H1 (cell line): ENCODE results near the gene PLVAP. TPM values are rescaled to one million over a fixed set of nuclear protein-coding genes. Genes with fewer than 3 reads are reported as not detected.
A peak's percentile ranks its signal among the peaks of the same experiment; 100 is the strongest.

ENCODE experiments used
- CTCF ChIA-PET: fragments of 300-600 bp; sonication (Branson Sonifier 250); formaldehyde crosslinking; loops from one replicate; lab custom pipeline; 2021; ENCODE audit not compliant: partially characterized antibody; lab: Charles Lee
- POLR2A ChIA-PET: fragments of 300-600 bp; sonication (Branson Sonifier 250); formaldehyde crosslinking; loops from one replicate; lab custom pipeline; 2021; ENCODE audit warnings: inconsistent platforms; ENCODE audit not compliant: partially characterized antibody; lab: Charles Lee
- DNase-seq, 2 experiments: peaks; one replicate each; pipeline versions ENCODE4 v3.0.0 to v3.0.0-alpha.2; 2010 to 2022; ENCODE audit warnings: low spot score in 2 of 2, low read depth in 1 of 2, mixed read lengths in 1 of 2
- FAIRE-seq: peaks from 2 replicates; lab custom pipeline; 2011; peaks lifted over from hg19 to GRCh38; lab: Jason Lieb, UNC
- H2AFZ ChIP-seq: 2 replicates; pipeline ENCODE4 v1.8.1; 2012; ENCODE audit warnings: low read length, inconsistent platforms
- H2AK5ac ChIP-seq: 2 replicates; pipeline ENCODE4 v1.6.1; 2013; ENCODE audit warnings: low read depth, low read length
- H2BK120ac ChIP-seq: replicated peaks from 2 replicates; pipeline ENCODE3; 2013; ENCODE audit warnings: low read depth, low read length, inconsistent platforms
- H2BK12ac ChIP-seq: 2 replicates; pipeline ENCODE4 v1.6.1; 2013; ENCODE audit warnings: low read depth, low read length
- H2BK15ac ChIP-seq: 2 replicates; pipeline ENCODE4 v1.6.1; 2013; ENCODE audit warnings: low read length
- H2BK20ac ChIP-seq: 2 replicates; pipeline ENCODE4 v1.6.1; 2013; ENCODE audit warnings: low read length
- H2BK5ac ChIP-seq: 2 replicates; pipeline ENCODE4 v1.6.1; 2013; ENCODE audit warnings: low read depth, low read length
- H3K14ac ChIP-seq: 2 replicates; pipeline ENCODE4 v1.6.1; 2013; ENCODE audit warnings: inconsistent platforms; ENCODE audit not compliant: insufficient read length
- H3K18ac ChIP-seq: 2 replicates; pipeline ENCODE4 v1.6.1; 2013; ENCODE audit warnings: low read length; ENCODE audit errors: extremely low read depth
- H3K23ac ChIP-seq: 2 replicates; pipeline ENCODE4 v1.6.1; 2013; ENCODE audit warnings: inconsistent platforms; ENCODE audit not compliant: insufficient read length
- H3K23me2 ChIP-seq: 2 replicates; pipeline ENCODE4 v1.6.1; 2013; ENCODE audit warnings: low read depth, low read length
- H3K27ac ChIP-seq: 2 replicates; pipeline ENCODE4 v1.6.1; 2011; ENCODE audit warnings: low read depth, low read length, inconsistent platforms
- H3K27me3 ChIP-seq, 4 experiments: replicated peaks in 1 of 4; 1 replicate in 1 of 4; 2 replicates in 3 of 4; pipeline versions ENCODE4 v1.6.1 to v1.8.1; 2011 to 2013; ENCODE audit warnings: low read length in 3 of 4, mild to moderate bottlenecking in 3 of 4, inconsistent platforms in 2 of 4, mixed read lengths in 2 of 4, moderate library complexity in 1 of 4; ENCODE audit not compliant: control insufficient read depth in 3 of 4, insufficient read depth in 3 of 4; ENCODE audit errors: extremely low read depth in 1 of 4
- H3K36me3 ChIP-seq, 4 experiments: 2 replicates each; pipeline versions ENCODE4 v1.6.1 to v1.8.1; 2011 to 2013; ENCODE audit warnings: mild to moderate bottlenecking in 4 of 4, low read length in 3 of 4, moderate library complexity in 2 of 4, control low read depth in 1 of 4, inconsistent platforms in 1 of 4; ENCODE audit not compliant: insufficient read depth in 4 of 4, control insufficient read depth in 2 of 4
- H3K4ac ChIP-seq: replicated peaks from 2 replicates; pipeline ENCODE3; 2013; ENCODE audit warnings: low read length, low read depth, mixed read lengths, inconsistent platforms; ENCODE audit not compliant: insufficient read length
- H3K4me1 ChIP-seq, 4 experiments: replicated peaks in 1 of 4; 1 replicate in 1 of 4; 2 replicates in 3 of 4; pipeline versions ENCODE4 v1.6.1 to v1.8.1; 2011 to 2013; ENCODE audit warnings: low read length in 3 of 4, inconsistent platforms in 2 of 4, mixed read lengths in 1 of 4; ENCODE audit not compliant: insufficient read depth in 4 of 4, control insufficient read depth in 3 of 4
- H3K4me2 ChIP-seq, 2 experiments: 2 replicates each; pipeline versions ENCODE4 v1.6.1 to v1.8.1; 2011 to 2013; ENCODE audit warnings: low read depth in 2 of 2, low read length in 2 of 2, control low read depth in 1 of 2, inconsistent platforms in 1 of 2, mild to moderate bottlenecking in 1 of 2; ENCODE audit not compliant: insufficient read depth in 1 of 2
- H3K4me3 ChIP-seq, 4 experiments: fragments of 200-600, 300-600 bp in 1 of 4; sonication (generic), shearing (Covaris generic), sonication (Bioruptor Twin) in 1 of 4; 2 replicates each; pipeline versions ENCODE4 v1.5.1 to v1.8.1; 2011 to 2016; ENCODE audit warnings: low read length in 4 of 4, low read depth in 3 of 4, control low read depth in 2 of 4, inconsistent platforms in 2 of 4, mild to moderate bottlenecking in 2 of 4, mixed read lengths in 1 of 4, moderate library complexity in 1 of 4; ENCODE audit not compliant: insufficient read depth in 2 of 4; ENCODE audit errors: extremely low read depth in 1 of 4
- H3K56ac ChIP-seq: replicated peaks from 2 replicates; pipeline ENCODE3; 2013; ENCODE audit warnings: low read depth, mild to moderate bottlenecking, mixed read lengths, low read length, inconsistent platforms; ENCODE audit not compliant: insufficient read length
- H3K79me1 ChIP-seq: 2 replicates; pipeline ENCODE4 v1.6.1; 2013; ENCODE audit warnings: low read depth, low read length, control low read depth
- H3K79me2 ChIP-seq, 2 experiments: 2 replicates each; pipeline versions ENCODE4 v1.6.1 to v1.8.1; 2012 to 2013; ENCODE audit warnings: low read length in 2 of 2, mild to moderate bottlenecking in 2 of 2, inconsistent platforms in 1 of 2; ENCODE audit not compliant: insufficient read depth in 2 of 2, control insufficient read depth in 1 of 2
- H3K9ac ChIP-seq, 4 experiments: replicated peaks in 1 of 4; 1 replicate in 1 of 4; 2 replicates in 3 of 4; pipeline versions ENCODE4 v1.6.1 to v1.8.1; 2011 to 2013; ENCODE audit warnings: low read depth in 3 of 4, low read length in 3 of 4, control low read depth in 2 of 4, mild to moderate bottlenecking in 2 of 4, moderate library complexity in 2 of 4, inconsistent platforms in 1 of 4; ENCODE audit errors: extremely low read depth in 1 of 4
- H3K9me3 ChIP-seq, 2 experiments: 2 replicates each; pipeline versions ENCODE4 v1.6.1 to v1.8.1; 2012 to 2013; ENCODE audit warnings: mild to moderate bottlenecking in 2 of 2, moderate library complexity in 2 of 2, control low read depth in 1 of 2, inconsistent platforms in 1 of 2, low read depth in 1 of 2, low read length in 1 of 2, mixed read lengths in 1 of 2; ENCODE audit not compliant: insufficient read depth in 2 of 2
- H4K20me1 ChIP-seq, 2 experiments: replicated peaks in 1 of 2; 2 replicates each; pipeline versions ENCODE3 to v1.8.1; 2011 to 2013; ENCODE audit warnings: inconsistent platforms in 2 of 2, low read length in 2 of 2, mild to moderate bottlenecking in 1 of 2; ENCODE audit not compliant: insufficient read depth in 2 of 2, control insufficient read depth in 1 of 2
- H4K5ac ChIP-seq: 2 replicates; pipeline ENCODE4 v1.6.1; 2013; ENCODE audit warnings: low read length, low read depth, mixed read lengths, inconsistent platforms; ENCODE audit not compliant: insufficient read length
- H4K8ac ChIP-seq: 2 replicates; pipeline ENCODE4 v1.8.0; 2013; ENCODE audit warnings: mild to moderate bottlenecking, moderate library complexity, low read length, inconsistent platforms; ENCODE audit not compliant: insufficient read depth; ENCODE audit errors: extremely low read depth
- H4K91ac ChIP-seq: replicated peaks from 2 replicates; pipeline ENCODE3; 2013; ENCODE audit warnings: low read length, mixed read lengths, inconsistent platforms; ENCODE audit not compliant: insufficient read length
- CEBPB ChIP-seq: IDR thresholded peaks from 2 replicates; pipeline ENCODE4 v1.6.1; 2012; ENCODE audit warnings: low read depth, low read length
- KDM4A ChIP-seq: IDR thresholded peaks from one replicate; pipeline ENCODE4 v1.7.1; 2012; ENCODE audit warnings: low read depth, mild to moderate bottlenecking, moderate library complexity, low read length, inconsistent platforms; ENCODE audit not compliant: severe bottlenecking
- POLR2AphosphoS5 ChIP-seq: IDR thresholded peaks from 2 replicates; pipeline ENCODE4 v1.6.1; 2011; ENCODE audit warnings: low read depth, low read length
- SP2 ChIP-seq: IDR thresholded peaks from 2 replicates; pipeline ENCODE4 v1.6.1; 2012; ENCODE audit warnings: mild to moderate bottlenecking, low read length, inconsistent platforms
- ZNF274 ChIP-seq: IDR thresholded peaks from 2 replicates; pipeline ENCODE4 v1.7.0; 2012; ENCODE audit warnings: low read length, borderline replicate concordance; ENCODE audit errors: extremely low read depth
- WGBS, 2 experiments: shearing (Covaris generic) in 1 of 2; methylation state at CpG; one replicate each; pipeline versions ENCODE4 v1.1.6 to v1.1.7; 2013 to 2015; ENCODE audit warnings: low lambda C conversion rate in 2 of 2, mixed read lengths in 2 of 2, inconsistent platforms in 1 of 2, low coverage in 1 of 2, missing lambda C conversion rate in 1 of 2; ENCODE audit not compliant: insufficient replicate concordance in 2 of 2, insufficient coverage in 1 of 2, insufficient read length in 1 of 2; ENCODE audit errors: extremely low coverage in 1 of 2, missing lambda C conversion rate in 1 of 2; 5-methylcytosine and 5-hydroxymethylcytosine counted together
- polyA plus RNA-seq, 7 experiments: library from polyadenylated mRNA; depleted of rRNA in 3 of 7; stranded (reverse) in 5 of 7; unstranded in 2 of 7; fragments of >200 nt in 5 of 7; fragments of 200-250 nt in 2 of 7; gene quantifications; 1 replicate in 5 of 7; 2 replicates in 1 of 7; 4 replicates in 1 of 7; pipeline versions ENCODE4 v1.2.1 to v1.2.3, GENCODE V29; 2011 to 2013; ENCODE audit warnings: missing spikeins in 2 of 7, mixed read lengths in 2 of 7
- total RNA-seq: library from RNA; stranded (reverse); fragmentation: NEBNext Ultra II Directional; extraction: Animal tissue kit (Norgen Biotek cat#: 25700); gene quantifications from 2 replicates; pipeline ENCODE4 v1.2.1, GENCODE V29; 2021
- TF ChIP-seq, protein P1 (sequence below): IDR thresholded peaks from 2 replicates; pipeline ENCODE4 v1.6.1; 2012; ENCODE audit warnings: inconsistent platforms
- TF ChIP-seq, protein P2 (sequence below): IDR thresholded peaks from 2 replicates; pipeline ENCODE4 v1.6.1; 2012; ENCODE audit warnings: low read length, inconsistent platforms
- TF ChIP-seq, protein P3 (sequence below): IDR thresholded peaks from 2 replicates; pipeline ENCODE4 v1.6.1; 2011; ENCODE audit warnings: low read length, improper control_type of control experiment

Gene PLVAP
- total and polyA plus RNA-seq, 2 of the 8 experiments (the other 6 are each of a cell fraction or from before 2014, with no cell fraction given): 0.32 TPM; not detected in 1

DNA sequence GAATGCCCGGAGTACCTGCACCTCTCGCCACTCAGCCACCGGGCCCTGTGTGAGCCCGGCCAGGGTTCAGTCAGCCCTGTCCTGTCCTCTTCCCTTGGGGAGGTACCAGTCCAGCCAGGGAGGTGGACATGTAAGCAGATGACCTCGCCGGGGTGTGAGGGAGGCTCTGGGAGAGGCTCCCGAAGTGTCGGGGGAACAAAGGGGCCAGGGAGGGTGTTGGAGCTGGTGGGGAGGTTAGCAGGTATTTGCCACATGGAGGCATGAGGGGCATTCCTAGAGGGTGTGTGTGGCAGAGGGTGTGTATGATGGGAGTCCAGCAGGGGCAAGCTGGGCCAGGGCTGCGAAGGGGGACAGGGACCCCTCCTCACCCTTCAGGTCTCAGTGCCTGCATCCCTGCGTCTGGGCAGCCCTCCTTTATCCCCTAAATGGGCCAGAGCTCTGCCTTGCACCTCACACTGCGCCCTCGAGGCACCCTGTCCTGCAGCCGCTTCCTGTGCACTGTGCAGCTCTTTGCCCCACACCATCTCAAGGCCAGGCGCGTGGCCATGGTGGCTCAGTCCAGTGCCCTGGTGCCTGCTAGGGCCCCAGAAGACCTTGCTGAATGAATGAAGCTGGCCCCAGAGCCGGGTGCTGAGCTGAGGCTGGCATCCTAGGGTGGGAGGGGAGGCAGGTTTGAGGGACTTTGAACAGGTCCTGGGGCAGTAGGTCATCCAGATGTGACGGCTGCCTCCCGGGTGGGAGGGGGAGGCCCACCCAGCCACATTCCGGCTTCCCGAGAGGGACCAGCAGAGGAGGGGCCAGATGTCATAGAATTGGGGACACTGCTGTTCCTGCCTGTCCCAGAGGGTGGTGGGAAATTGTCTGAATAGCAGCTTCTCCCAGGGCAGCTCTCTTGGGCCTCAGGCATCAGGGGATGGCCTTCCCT lies 64.7 kb downstream of the PLVAP start:
- Histone ChIP-seq H2BK12ac (0 out of 2 replicates have a peak overlapping the region, but pooled peaks have one; percentile 60), H2BK120ac (no peak overlapping the region), H3K4me1 (peaks cover 2 to 13% (median 5%) of the 10 kb centered on the region in 4 experiments; a peak in 5 of 7 replicates), H3K79me1 (peaks cover 21% of the 10 kb centered on the region), H3K4me3 (no peak overlapping the region), H4K8ac (0 out of 2 replicates have a peak overlapping the region, but pooled peaks have one; percentile 35), H2BK20ac (no peak overlapping the region), H2BK15ac (no peak overlapping the region), H4K20me1 (peaks cover 0 to 14% of the 10 kb centered on the region in 2 experiments), H2AFZ (no peak overlapping the region), H4K5ac (no peak overlapping the region), H3K27ac (peak overlapping the region; percentile 67), H3K79me2 (peaks cover 8 to 32% of the 10 kb centered on the region in 2 experiments; a peak in 3 of 4 replicates), H4K91ac (no peak overlapping the region), H3K56ac (no peak overlapping the region), H3K27me3 (no peaks in the 10 kb centered on the region), H3K9ac (no peak overlapping the region), H3K9me3 (no peaks in the 10 kb centered on the region), H3K14ac (no peak overlapping the region), H2AK5ac (no peak overlapping the region), H3K18ac (no peak overlapping the region), H3K23me2 (peaks cover 5% of the 10 kb centered on the region), H3K36me3 (peaks cover 4 to 17% (median 12%) of the 10 kb centered on the region in 4 experiments), H3K4me2 (peak overlapping the region in 1 of 2 experiments; percentile 8; a peak in 2 of 4 replicates), H3K4ac (no peak overlapping the region), H2BK5ac (no peak overlapping the region), H3K23ac (no peak overlapping the region)
- DNase-seq: no peak
- ChIA-PET CTCF (interaction anchor here (0.6 to 1.7 kb wide), 6 partner anchors 10 to 153 kb away, joined by 3 to 5 read pairs (median 4); no protein-coding TSS in a partner anchor), POLR2A (interaction anchor here (0.8 to 18.5 kb wide), 6 partner anchors 16 to 86 kb away, joined by 3 to 329 read pairs (median 4); partner anchors contain the start of genes ANO8 and OCEL1)
- FAIRE-seq: no peak
- 89% methylated on average over 20 of the region's 20 CpGs; no CpG with 5 or more reads in 1 of the 2 experiments for WGBS, 2 experiments
- no peak for TF ChIP-seq KDM4A
- TF ChIP-seq, protein P1, sequence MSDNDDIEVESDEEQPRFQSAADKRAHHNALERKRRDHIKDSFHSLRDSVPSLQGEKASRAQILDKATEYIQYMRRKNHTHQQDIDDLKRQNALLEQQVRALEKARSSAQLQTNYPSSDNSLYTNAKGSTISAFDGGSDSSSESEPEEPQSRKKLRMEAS: no peak
- TF ChIP-seq SP2: no peak
- TF ChIP-seq ZNF274: no peak
- TF ChIP-seq, protein P2, sequence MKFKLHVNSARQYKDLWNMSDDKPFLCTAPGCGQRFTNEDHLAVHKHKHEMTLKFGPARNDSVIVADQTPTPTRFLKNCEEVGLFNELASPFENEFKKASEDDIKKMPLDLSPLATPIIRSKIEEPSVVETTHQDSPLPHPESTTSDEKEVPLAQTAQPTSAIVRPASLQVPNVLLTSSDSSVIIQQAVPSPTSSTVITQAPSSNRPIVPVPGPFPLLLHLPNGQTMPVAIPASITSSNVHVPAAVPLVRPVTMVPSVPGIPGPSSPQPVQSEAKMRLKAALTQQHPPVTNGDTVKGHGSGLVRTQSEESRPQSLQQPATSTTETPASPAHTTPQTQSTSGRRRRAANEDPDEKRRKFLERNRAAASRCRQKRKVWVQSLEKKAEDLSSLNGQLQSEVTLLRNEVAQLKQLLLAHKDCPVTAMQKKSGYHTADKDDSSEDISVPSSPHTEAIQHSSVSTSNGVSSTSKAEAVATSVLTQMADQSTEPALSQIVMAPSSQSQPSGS: no peak
- TF ChIP-seq, protein P3, sequence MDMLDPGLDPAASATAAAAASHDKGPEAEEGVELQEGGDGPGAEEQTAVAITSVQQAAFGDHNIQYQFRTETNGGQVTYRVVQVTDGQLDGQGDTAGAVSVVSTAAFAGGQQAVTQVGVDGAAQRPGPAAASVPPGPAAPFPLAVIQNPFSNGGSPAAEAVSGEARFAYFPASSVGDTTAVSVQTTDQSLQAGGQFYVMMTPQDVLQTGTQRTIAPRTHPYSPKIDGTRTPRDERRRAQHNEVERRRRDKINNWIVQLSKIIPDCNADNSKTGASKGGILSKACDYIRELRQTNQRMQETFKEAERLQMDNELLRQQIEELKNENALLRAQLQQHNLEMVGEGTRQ: no peak
- no peak for TF ChIP-seq POLR2AphosphoS5
- TF ChIP-seq CEBPB: no peak
